Astrocyte (in vitro differentiated cells and primary cell): ENCODE data around the gene PPP1R14B. TPM values are rescaled to one million over a fixed set of nuclear protein-coding genes. Genes with fewer than 3 reads are reported as not detected.

Source experiments
- DNase-seq: peaks from one replicate; pipeline ENCODE4 v3.0.0-alpha.2; 2010; ENCODE audit warnings: low read depth
- FAIRE-seq: peaks from 2 replicates; lab custom pipeline; 2011; peaks lifted over from hg19 to GRCh38; lab: Jason Lieb, UNC
- H2AFZ ChIP-seq: 2 replicates; pipeline ENCODE4 v1.6.0; 2012; ENCODE audit warnings: low read depth, low read length, inconsistent platforms
- H3K27ac ChIP-seq: 2 replicates; pipeline ENCODE4 v1.5.1; 2011; ENCODE audit warnings: low read depth, low read length, inconsistent platforms
- H3K27me3 ChIP-seq: 2 replicates; pipeline ENCODE4 v1.6.0; 2011; ENCODE audit warnings: low read length, inconsistent platforms; ENCODE audit not compliant: insufficient read depth
- H3K36me3 ChIP-seq: 2 replicates; pipeline ENCODE4 v1.5.1; 2011; ENCODE audit warnings: low read length, inconsistent platforms; ENCODE audit not compliant: insufficient read depth
- H3K4me1 ChIP-seq: 2 replicates; pipeline ENCODE4 v1.5.1; 2011; ENCODE audit warnings: low read length, inconsistent platforms; ENCODE audit not compliant: insufficient read depth
- H3K4me2 ChIP-seq: 2 replicates; pipeline ENCODE4 v1.6.0; 2012; ENCODE audit warnings: low read length, inconsistent platforms
- H3K4me3 ChIP-seq: 2 replicates; pipeline ENCODE4 v1.5.1; 2011; ENCODE audit warnings: low read depth, mild to moderate bottlenecking, low read length, inconsistent platforms; ENCODE audit not compliant: insufficient read depth
- H3K79me2 ChIP-seq: 2 replicates; pipeline ENCODE4 v1.6.0; 2012; ENCODE audit warnings: mild to moderate bottlenecking, low read length, inconsistent platforms; ENCODE audit not compliant: insufficient read depth
- H3K9ac ChIP-seq: 2 replicates; pipeline ENCODE4 v1.6.0; 2012; ENCODE audit warnings: mild to moderate bottlenecking, low read length, inconsistent platforms
- H3K9me3 ChIP-seq: 2 replicates; pipeline ENCODE4 v1.5.1; 2012; ENCODE audit warnings: low read depth, mild to moderate bottlenecking, low read length, inconsistent platforms; ENCODE audit not compliant: insufficient read depth
- H4K20me1 ChIP-seq: 2 replicates; pipeline ENCODE4 v1.6.0; 2012; ENCODE audit warnings: low read length, inconsistent platforms; ENCODE audit not compliant: insufficient read depth
- H3K27ac Mint-ChIP-seq: one replicate; pipeline ENCODE4 v1.8.0; 2021; ENCODE audit warnings: mild to moderate bottlenecking, mixed read lengths; ENCODE audit not compliant: unreplicated experiment
- H3K27me3 Mint-ChIP-seq: one replicate; pipeline ENCODE4 v1.8.0; 2021; ENCODE audit warnings: low read depth, mixed read lengths; ENCODE audit not compliant: unreplicated experiment
- H3K36me3 Mint-ChIP-seq: one replicate; pipeline ENCODE4 v1.8.0; 2021; ENCODE audit warnings: low read depth, mixed read lengths; ENCODE audit not compliant: unreplicated experiment
- H3K4me1 Mint-ChIP-seq: one replicate; pipeline ENCODE4 v1.8.0; 2021; ENCODE audit warnings: low read depth, mixed read lengths; ENCODE audit not compliant: unreplicated experiment
- H3K4me3 Mint-ChIP-seq: one replicate; pipeline ENCODE4 v1.8.0; 2021; ENCODE audit warnings: mild to moderate bottlenecking, moderate library complexity, mixed read lengths; ENCODE audit not compliant: unreplicated experiment
- H3K9me3 Mint-ChIP-seq: one replicate; pipeline ENCODE4 v1.8.0; 2021; ENCODE audit warnings: mild to moderate bottlenecking, mixed read lengths; ENCODE audit not compliant: unreplicated experiment
- EZH2 ChIP-seq: IDR thresholded peaks from 2 replicates; pipeline ENCODE4 v1.6.1; 2012; ENCODE audit warnings: mild to moderate bottlenecking, low read length, inconsistent platforms; ENCODE audit not compliant: insufficient read depth
- total RNA-seq: library from RNA; stranded (reverse); gene quantifications from 2 replicates; pipeline ENCODE4 v1.2.1, GENCODE V29; 2021
- TF ChIP-seq, protein P1 (sequence below): IDR thresholded peaks from 2 replicates; pipeline ENCODE4 v1.5.1; 2011; ENCODE audit warnings: low read depth, mild to moderate bottlenecking, inconsistent platforms, low read length, moderate library complexity; ENCODE audit not compliant: insufficient read depth

The PPP1R14B gene
- total RNA-seq, 1 donor from 2014 or later: 370 TPM

DNA sequence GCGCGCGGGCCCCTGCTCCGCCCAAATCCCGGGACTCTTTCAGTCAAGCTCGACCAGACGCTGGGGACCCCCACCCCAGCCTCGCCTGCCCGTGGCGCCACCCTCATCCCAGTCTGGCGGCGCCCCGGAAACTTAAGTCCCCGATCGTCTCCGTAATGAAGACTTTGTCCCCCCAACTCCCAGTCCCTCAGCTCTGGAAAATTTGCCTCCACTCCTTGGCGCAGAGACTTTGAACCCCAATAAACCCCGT, 4.9 kb upstream of the PPP1R14B start:
- H3K9ac ChIP-seq: peak overlapping the region; percentile 88
- peaks cover 5% of the 10 kb centered on the region for H3K36me3 ChIP-seq
- peaks cover 29% of the 10 kb centered on the region for H4K20me1 ChIP-seq
- Mint-ChIP-seq H3K27ac (peak overlapping the region; percentile 87), H3K9me3 (no peaks in the 10 kb centered on the region), H3K4me3 (peak overlapping the region; percentile 91), H3K36me3 (peaks cover 7% of the 10 kb centered on the region), H3K27me3 (no peaks in the 10 kb centered on the region), H3K4me1 (peaks cover 9% of the 10 kb centered on the region)
- no peaks in the 10 kb centered on the region for H3K9me3 ChIP-seq
- peaks cover 22% of the 10 kb centered on the region for H3K4me1 ChIP-seq
- no peak for DNase-seq
- FAIRE-seq: no peak
- TF ChIP-seq, protein P1, sequence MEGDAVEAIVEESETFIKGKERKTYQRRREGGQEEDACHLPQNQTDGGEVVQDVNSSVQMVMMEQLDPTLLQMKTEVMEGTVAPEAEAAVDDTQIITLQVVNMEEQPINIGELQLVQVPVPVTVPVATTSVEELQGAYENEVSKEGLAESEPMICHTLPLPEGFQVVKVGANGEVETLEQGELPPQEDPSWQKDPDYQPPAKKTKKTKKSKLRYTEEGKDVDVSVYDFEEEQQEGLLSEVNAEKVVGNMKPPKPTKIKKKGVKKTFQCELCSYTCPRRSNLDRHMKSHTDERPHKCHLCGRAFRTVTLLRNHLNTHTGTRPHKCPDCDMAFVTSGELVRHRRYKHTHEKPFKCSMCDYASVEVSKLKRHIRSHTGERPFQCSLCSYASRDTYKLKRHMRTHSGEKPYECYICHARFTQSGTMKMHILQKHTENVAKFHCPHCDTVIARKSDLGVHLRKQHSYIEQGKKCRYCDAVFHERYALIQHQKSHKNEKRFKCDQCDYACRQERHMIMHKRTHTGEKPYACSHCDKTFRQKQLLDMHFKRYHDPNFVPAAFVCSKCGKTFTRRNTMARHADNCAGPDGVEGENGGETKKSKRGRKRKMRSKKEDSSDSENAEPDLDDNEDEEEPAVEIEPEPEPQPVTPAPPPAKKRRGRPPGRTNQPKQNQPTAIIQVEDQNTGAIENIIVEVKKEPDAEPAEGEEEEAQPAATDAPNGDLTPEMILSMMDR: no peak
- no peak for TF ChIP-seq EZH2
- H3K79me2 ChIP-seq: peaks cover 29% of the 10 kb centered on the region
- no peaks in the 10 kb centered on the region for H3K27me3 ChIP-seq
- H3K4me3 ChIP-seq: peak overlapping the region; percentile 80
- H2AFZ ChIP-seq: peak overlapping the region; percentile 55
- H3K27ac ChIP-seq: peak overlapping the region; percentile 33
- H3K4me2 ChIP-seq: peak overlapping the region; percentile 99

DNA sequence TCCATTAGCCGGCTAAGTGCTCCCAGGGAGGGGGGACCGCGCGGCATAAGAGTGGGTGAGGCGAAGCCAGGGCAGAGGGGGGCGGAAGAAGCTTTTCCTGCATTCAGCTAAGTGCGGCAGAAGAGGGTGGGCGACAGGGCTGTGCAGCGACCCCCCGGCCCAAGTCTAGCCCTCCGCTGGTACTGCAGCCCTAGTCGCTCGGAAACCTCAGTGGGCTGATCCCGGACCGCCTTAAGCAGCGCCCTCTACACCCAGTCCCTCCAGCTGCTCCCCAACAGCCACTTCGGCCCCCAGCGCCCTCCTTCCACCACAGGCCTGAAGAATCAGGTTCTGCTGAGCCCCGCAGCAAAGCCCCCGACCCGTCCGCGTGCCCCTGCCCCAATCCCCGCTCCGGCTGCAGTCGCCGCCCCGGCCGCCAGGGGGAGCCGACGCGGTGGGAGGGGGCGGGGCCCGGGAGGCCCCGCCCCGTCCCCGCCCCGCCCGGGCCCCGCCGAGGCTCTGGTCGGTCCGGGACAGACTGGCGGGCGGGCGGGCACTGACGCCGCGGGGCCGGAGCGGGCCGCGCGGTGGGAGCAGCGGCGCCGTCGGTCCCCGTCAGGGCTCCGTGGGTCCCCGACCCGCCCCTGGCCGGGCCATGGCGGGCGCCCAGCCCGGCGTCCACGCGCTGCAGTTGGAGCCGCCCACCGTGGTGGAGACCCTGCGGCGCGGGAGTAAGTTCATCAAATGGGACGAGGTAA, 4.4 kb upstream of the PPP1R14B start, which contains the start of gene PLCB3:
PLCB3 (plus strand) TSS at position 515 of the 737 bp plus-strand sequence; CDS start at position 635, 120 bp downstream.
- TF ChIP-seq EZH2: no peak
- TF ChIP-seq, protein P1: peak; percentile 27
- peak within 1 kb of the TSS; percentile 91 for H3K4me3 Mint-ChIP-seq
- peak within 1 kb of the TSS; percentile 80 for H3K4me3 ChIP-seq
- peak within 1 kb of the TSS; percentile 88 for H3K9ac ChIP-seq
- no peak for FAIRE-seq
- peaks cover 7% of the 10 kb centered on the region for H3K36me3 Mint-ChIP-seq
- peak within 1 kb of the TSS; percentile 78 for H2AFZ ChIP-seq
- no peaks in the 10 kb centered on the region for H3K27me3 ChIP-seq
- H3K79me2 ChIP-seq: peaks cover 31% of the 10 kb centered on the region
- peak within 1 kb of the TSS; percentile 33 for H3K27ac ChIP-seq
- DNase-seq: no peak
- no peaks in the 10 kb centered on the region for H3K9me3 ChIP-seq
- no peaks in the 10 kb centered on the region for H3K27me3 Mint-ChIP-seq
- peaks cover 3% of the 10 kb centered on the region for H3K36me3 ChIP-seq
- H3K4me1 Mint-ChIP-seq: peaks cover 9% of the 10 kb centered on the region
- peak within 1 kb of the TSS; percentile 87 for H3K27ac Mint-ChIP-seq
- H3K4me1 ChIP-seq: peaks cover 22% of the 10 kb centered on the region
- peak within 1 kb of the TSS; percentile 99 for H3K4me2 ChIP-seq
- peaks cover 29% of the 10 kb centered on the region for H4K20me1 ChIP-seq
- H3K9me3 Mint-ChIP-seq: no peaks in the 10 kb centered on the region

DNA sequence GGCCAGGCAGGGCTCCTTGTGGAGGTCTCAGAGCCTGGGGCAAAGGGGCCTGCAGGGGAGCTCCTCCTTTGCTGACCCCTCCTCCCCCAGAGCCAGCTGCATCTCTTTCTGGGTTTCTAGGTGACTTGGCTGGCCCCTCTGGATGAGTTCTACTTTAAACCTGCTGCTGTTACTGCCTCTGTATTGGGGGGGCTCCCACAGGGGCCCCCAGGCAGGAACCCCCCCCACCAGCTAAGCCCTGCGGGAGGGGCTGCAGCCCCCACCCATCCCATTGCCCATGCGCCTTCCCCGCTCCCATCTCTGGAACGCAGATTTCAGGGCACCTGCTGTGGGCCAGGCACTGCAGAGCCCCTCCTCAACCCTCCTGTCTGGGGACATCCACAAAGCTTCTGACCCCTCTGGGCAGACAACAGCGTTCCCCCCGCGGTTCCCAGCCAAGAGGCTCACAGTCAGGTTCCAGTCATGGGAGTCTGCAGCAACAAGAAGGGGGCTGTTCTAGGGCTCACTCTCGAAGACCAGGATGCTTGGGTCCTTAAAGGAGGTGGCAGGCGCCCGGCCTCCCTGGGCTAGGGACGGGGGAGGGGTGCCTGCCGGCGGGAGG, 3.8 kb upstream of the PPP1R14B start:
- DNase-seq: no peak
- Mint-ChIP-seq H3K27ac (no peak overlapping the region), H3K4me1 (peaks cover 9% of the 10 kb centered on the region), H3K4me3 (peak overlapping the region; percentile 88), H3K27me3 (no peaks in the 10 kb centered on the region), H3K36me3 (peaks cover 7% of the 10 kb centered on the region), H3K9me3 (no peaks in the 10 kb centered on the region)
- H3K9me3 ChIP-seq: no peaks in the 10 kb centered on the region
- peak overlapping the region; percentile 78 for H2AFZ ChIP-seq
- peak overlapping the region; percentile 58 for H3K4me3 ChIP-seq
- FAIRE-seq: no peak
- peaks cover 3% of the 10 kb centered on the region for H3K36me3 ChIP-seq
- no peaks in the 10 kb centered on the region for H3K27me3 ChIP-seq
- peak overlapping the region; percentile 88 for H3K9ac ChIP-seq
- no peak overlapping the region for H3K27ac ChIP-seq
- H3K4me2 ChIP-seq: peak overlapping the region; percentile 99
- peaks cover 37% of the 10 kb centered on the region for H3K79me2 ChIP-seq
- H3K4me1 ChIP-seq: peaks cover 22% of the 10 kb centered on the region
- peaks cover 28% of the 10 kb centered on the region for H4K20me1 ChIP-seq
- TF ChIP-seq EZH2: no peak
- TF ChIP-seq, protein P1: no peak
